Measurements from ENCODE around the gene TENM4. TPM values are rescaled to one million over a fixed set of nuclear protein-coding genes. Genes with fewer than 3 reads are reported as not detected.

TENM4 gene
- total RNA-seq, 2 donors from 2014 or later = 2.6 to 6.8 TPM

DNA sequence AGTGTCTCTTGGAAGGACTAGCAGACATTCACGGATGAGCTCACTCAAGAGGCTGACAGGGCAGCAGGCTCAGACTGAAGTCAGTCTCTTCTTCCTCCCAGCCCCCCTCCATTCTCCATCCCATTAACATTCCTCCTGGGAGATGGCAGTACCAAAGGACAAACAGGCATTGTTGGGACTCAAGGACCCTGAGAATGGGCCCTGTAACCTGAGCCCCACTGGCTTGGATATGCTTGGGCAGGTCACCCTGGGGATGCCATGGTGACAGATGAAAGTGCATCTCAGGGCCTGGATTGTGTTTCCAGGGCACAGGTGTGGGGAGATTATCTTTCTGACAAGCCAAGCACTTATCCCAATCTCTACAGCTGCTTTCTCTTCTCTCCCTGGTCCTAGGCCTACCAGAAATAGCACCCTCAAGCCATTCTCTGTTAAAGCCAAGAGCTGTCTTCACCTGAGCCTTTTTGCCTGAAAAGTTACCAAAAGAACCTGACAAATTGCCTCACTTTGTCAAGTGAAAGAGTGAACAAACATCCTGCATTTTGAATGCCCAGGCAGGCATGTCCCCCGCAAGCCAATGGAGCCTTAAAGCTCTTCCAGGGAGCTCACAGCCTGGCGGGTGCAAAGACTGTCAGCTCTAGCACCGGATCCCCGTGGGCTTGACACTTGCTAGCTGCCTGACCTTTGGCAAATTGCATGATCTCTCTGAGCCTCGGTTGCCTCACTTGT, 500.2 kb downstream of the TENM4 start:
- no peaks in the 10 kb centered on the region for H3K4me1 ChIP-seq (replicated peaks)
- no peak for TF ChIP-seq POLR2A (IDR thresholded peaks at IDR 0.05)
- TF ChIP-seq, protein P1, sequence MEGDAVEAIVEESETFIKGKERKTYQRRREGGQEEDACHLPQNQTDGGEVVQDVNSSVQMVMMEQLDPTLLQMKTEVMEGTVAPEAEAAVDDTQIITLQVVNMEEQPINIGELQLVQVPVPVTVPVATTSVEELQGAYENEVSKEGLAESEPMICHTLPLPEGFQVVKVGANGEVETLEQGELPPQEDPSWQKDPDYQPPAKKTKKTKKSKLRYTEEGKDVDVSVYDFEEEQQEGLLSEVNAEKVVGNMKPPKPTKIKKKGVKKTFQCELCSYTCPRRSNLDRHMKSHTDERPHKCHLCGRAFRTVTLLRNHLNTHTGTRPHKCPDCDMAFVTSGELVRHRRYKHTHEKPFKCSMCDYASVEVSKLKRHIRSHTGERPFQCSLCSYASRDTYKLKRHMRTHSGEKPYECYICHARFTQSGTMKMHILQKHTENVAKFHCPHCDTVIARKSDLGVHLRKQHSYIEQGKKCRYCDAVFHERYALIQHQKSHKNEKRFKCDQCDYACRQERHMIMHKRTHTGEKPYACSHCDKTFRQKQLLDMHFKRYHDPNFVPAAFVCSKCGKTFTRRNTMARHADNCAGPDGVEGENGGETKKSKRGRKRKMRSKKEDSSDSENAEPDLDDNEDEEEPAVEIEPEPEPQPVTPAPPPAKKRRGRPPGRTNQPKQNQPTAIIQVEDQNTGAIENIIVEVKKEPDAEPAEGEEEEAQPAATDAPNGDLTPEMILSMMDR (IDR thresholded peaks at IDR 0.05) = no peak
- TF ChIP-seq POLR2AphosphoS5 (IDR thresholded peaks at IDR 0.05) = no peak
- WGBS = 69% methylated on average over 6 of the region's 6 CpGs
- H3K36me3 ChIP-seq = no peaks in the 10 kb centered on the region
- H3K4me3 ChIP-seq = no peak overlapping the region
- no peak overlapping the region for H3K27ac ChIP-seq
- no peaks in the 10 kb centered on the region for H3K9me3 ChIP-seq
- intact Hi-C loops (cut with DNase I) = no loop called here
- no peaks in the 10 kb centered on the region for H3K27me3 ChIP-seq (replicated peaks; ENCODE audit: insufficient read depth)
- DNase-seq (ENCODE audit: low spot score) = no peak

DNA sequence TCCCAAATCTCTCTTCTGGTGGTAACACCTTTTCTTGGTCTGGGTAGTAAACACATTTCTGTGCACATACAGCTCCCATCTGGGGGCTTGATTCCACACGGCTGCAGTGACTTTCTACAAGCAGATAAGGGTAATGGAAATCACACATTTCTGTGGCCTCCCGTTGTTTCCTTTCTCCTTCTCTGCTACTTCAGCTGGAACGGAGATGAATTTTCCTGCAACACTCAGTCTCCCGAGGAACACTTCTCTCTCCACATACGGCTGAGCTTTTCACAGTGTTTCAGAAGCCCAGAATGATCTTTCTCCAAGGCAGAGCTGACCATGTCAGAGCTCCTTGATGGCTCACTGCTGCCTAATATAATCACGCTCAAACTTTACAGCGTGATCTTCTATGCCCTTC, 501.9 kb downstream of the TENM4 start:
- intact Hi-C loops (cut with DNase I) = no loop called here
- 86% methylated on average over 7 of the region's 7 CpGs for WGBS
- DNase-seq (ENCODE audit: low spot score) = no peak
- Histone ChIP-seq H3K4me3 (no peak overlapping the region), H3K4me1 (replicated peaks) (no peaks in the 10 kb centered on the region), H3K27ac (no peak overlapping the region), H3K9me3 (no peaks in the 10 kb centered on the region), H3K36me3 (no peaks in the 10 kb centered on the region), H3K27me3 (replicated peaks; ENCODE audit: insufficient read depth) (no peaks in the 10 kb centered on the region)
- TF ChIP-seq, protein P1 (IDR thresholded peaks at IDR 0.05) = no peak
- TF ChIP-seq POLR2A (IDR thresholded peaks at IDR 0.05) (no peak), POLR2AphosphoS5 (IDR thresholded peaks at IDR 0.05) (no peak)

DNA sequence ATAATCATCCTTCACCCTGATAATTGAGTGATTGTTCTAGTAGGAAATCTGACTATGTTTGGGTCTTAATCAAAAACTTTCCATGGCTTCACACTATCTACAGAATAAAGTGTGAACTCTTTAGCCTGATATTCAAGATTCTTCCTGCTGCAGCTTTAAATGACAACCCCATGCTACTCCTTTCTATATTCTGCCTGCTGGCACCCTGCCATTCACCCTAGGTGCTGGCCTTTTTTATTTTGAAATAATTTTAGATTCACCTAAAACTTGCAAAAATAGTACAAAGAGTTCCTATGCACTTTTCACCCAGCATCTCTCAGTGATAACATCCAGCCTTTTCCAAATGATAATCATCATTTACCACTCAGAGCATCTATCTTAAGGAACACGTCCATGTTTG, 502.8 kb downstream of the TENM4 start:
- 92% methylated on average over 1 of the region's 1 CpG for WGBS
- intact Hi-C loops (cut with DNase I) = no loop called here
- no peak for DNase-seq (ENCODE audit: low spot score)
- Histone ChIP-seq H3K9me3 (no peaks in the 10 kb centered on the region), H3K4me1 (replicated peaks) (no peaks in the 10 kb centered on the region), H3K27me3 (replicated peaks; ENCODE audit: insufficient read depth) (no peaks in the 10 kb centered on the region), H3K4me3 (no peak overlapping the region), H3K36me3 (no peaks in the 10 kb centered on the region), H3K27ac (no peak overlapping the region)
- TF ChIP-seq, protein P1 (IDR thresholded peaks at IDR 0.05) = no peak
- TF ChIP-seq POLR2A (IDR thresholded peaks at IDR 0.05) (no peak), POLR2AphosphoS5 (IDR thresholded peaks at IDR 0.05) (no peak)

DNA sequence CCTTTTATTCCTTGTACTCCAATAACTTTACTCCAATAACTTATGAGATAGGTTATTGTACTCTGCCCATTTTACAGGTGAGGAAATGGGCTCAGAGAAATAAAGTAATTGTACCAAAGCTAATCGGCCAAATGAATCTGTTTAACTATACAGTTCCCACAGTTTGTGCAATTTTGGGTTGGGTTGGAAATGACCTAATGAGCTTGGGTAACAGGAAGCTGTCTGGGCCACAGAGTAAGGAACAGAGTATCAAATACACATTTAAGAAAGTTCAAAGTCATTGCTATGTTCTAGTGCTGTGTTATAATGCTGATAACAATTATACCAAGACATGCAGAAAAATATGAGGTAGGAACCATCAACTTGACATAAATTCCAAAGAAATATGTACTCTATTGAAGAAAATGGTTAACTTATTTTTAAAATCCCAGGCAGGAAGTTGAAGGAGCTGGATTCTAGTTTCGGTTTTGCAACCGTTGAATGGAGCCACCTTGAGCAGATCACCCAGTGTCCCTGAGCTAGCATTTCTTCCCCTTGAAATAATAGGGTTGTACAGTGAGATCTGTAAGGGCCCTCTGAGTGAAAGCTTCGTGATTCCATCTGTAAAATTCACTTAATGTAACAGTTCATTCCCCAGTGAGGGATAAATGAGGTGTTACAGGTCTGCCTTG, 505.3 kb downstream of the TENM4 start:
- WGBS = 86% methylated on average over 4 of the region's 4 CpGs
- intact Hi-C loops (cut with DNase I) = no loop called here

More for the DNA sequence above, 505.3 kb downstream of the TENM4 start:
- DNase-seq (ENCODE audit: low spot score) = no peak
- no peak overlapping the region for H3K4me3 ChIP-seq
- no peaks in the 10 kb centered on the region for H3K4me1 ChIP-seq (replicated peaks)
- no peak overlapping the region for H3K27ac ChIP-seq
- no peak for TF ChIP-seq POLR2A (IDR thresholded peaks at IDR 0.05)
- no peak for TF ChIP-seq POLR2AphosphoS5 (IDR thresholded peaks at IDR 0.05)
- TF ChIP-seq, protein P1 (IDR thresholded peaks at IDR 0.05) = no peak
- no peaks in the 10 kb centered on the region for H3K36me3 ChIP-seq
- H3K9me3 ChIP-seq = no peaks in the 10 kb centered on the region
- H3K27me3 ChIP-seq (replicated peaks; ENCODE audit: insufficient read depth) = no peaks in the 10 kb centered on the region
